Lung (tissue), 12 donors: ENCODE measurements around the gene BTBD16. TPM values are rescaled to one million over a fixed set of nuclear protein-coding genes. Genes with fewer than 3 reads are reported as not detected.

ENCODE experiments used
- ATAC-seq: fragments of 200-7000 bp; cut with Tn5 transposase; one replicate; pipeline ENCODE4 v1.9.1; 2020; ENCODE audit warnings: moderate number of reproducible peaks; ENCODE audit not compliant: insufficient read depth, low FRiP score
- DNase-seq, 3 donors: peaks; one replicate each; pipeline ENCODE4 v3.0.0-alpha.2; 2013 to 2017
- H3K27ac ChIP-seq, 2 donors: one replicate each; pipeline ENCODE4 v1.5.1; 2013; ENCODE audit warnings: mild to moderate bottlenecking in 2 of 2, moderate library complexity in 2 of 2, control low read depth in 1 of 2, inconsistent platforms in 1 of 2, low read depth in 1 of 2, low read length in 1 of 2
- H3K27me3 ChIP-seq, 3 donors: one replicate each; pipeline ENCODE4 v1.5.1; 2013; ENCODE audit warnings: low read length in 2 of 3; ENCODE audit not compliant: control insufficient read depth in 3 of 3, insufficient read depth in 3 of 3
- H3K36me3 ChIP-seq, 4 donors: one replicate each; pipeline ENCODE4 v1.5.1; 2013; ENCODE audit warnings: low read length in 4 of 4, mild to moderate bottlenecking in 1 of 4, moderate library complexity in 1 of 4; ENCODE audit not compliant: control insufficient read depth in 4 of 4, insufficient read depth in 4 of 4
- H3K4me1 ChIP-seq, 5 donors: one replicate each; pipeline ENCODE4 v1.5.1; 2013; ENCODE audit warnings: low read length in 5 of 5, mild to moderate bottlenecking in 2 of 5, moderate library complexity in 1 of 5; ENCODE audit not compliant: control insufficient read depth in 5 of 5, insufficient read depth in 5 of 5
- H3K4me3 ChIP-seq: one replicate; pipeline ENCODE4 v1.5.1; 2013; ENCODE audit warnings: mild to moderate bottlenecking, control low read depth, moderate library complexity
- H3K9ac ChIP-seq, 2 donors: one replicate each; pipeline ENCODE4 v1.5.1; 2013; ENCODE audit warnings: low read length in 2 of 2, control low read depth in 1 of 2; ENCODE audit not compliant: insufficient read depth in 1 of 2
- H3K9me3 ChIP-seq, 4 donors: one replicate each; pipeline ENCODE4 v1.5.1; 2013; ENCODE audit warnings: low read length in 3 of 4, mild to moderate bottlenecking in 1 of 4, moderate library complexity in 1 of 4; ENCODE audit not compliant: control insufficient read depth in 4 of 4, insufficient read depth in 3 of 4
- CTCF ChIP-seq: IDR thresholded peaks from 2 replicates; pipeline ENCODE4 v1.5.1; 2012; ENCODE audit warnings: mild to moderate bottlenecking; ENCODE audit errors: control extremely low read depth, extremely low read depth
- WGBS, 2 donors: extraction: QIAGEN DNeasy Blood & Tissue Kit; methylation state at CpG; one replicate each; pipeline ENCODE4 v1.1.7; 2013; 5-methylcytosine and 5-hydroxymethylcytosine counted together
- polyA plus RNA-seq, 2 donors: library from polyadenylated mRNA; stranded (reverse); fragments of 200-250 nt; gene quantifications; one replicate each; pipeline ENCODE4 v1.2.1, GENCODE V29; 2013
- total RNA-seq, 2 donors: library from RNA; depleted of rRNA in 1 of 2; stranded (reverse); fragments of >200 nt in 1 of 2; gene quantifications; one replicate each; pipeline ENCODE4 v1.2.1, GENCODE V29; 2014 to 2021
- donor health status: control.
- donor health status: control.
- donor health status: Bipolar disorder and iron deficiency.
- donor health status: healthy.
- donor health status: DM: yes; HTN: yes; CAD: no.

BTBD16 gene
- total and polyA plus RNA-seq, 4 donors: 0.03 to 0.73 (median 0.67) TPM; not detected in 1

- 68 to 85% methylated on average over 1 of the region's 1 CpG for WGBS, 2 donors
- DNase-seq (no peak), ATAC-seq (no peak)
- Histone ChIP-seq H3K4me1 (peaks cover 0 to 15% (median 0%) of the 10 kb centered on the region in 5 donors), H3K36me3 (peaks cover 0 to 14% (median 0%) of the 10 kb centered on the region in 4 donors), H3K27ac (no peak overlapping the region), H3K9ac (no peak overlapping the region), H3K9me3 (no peaks in the 10 kb centered on the region), H3K27me3 (no peaks in the 10 kb centered on the region), H3K4me3 (no peak overlapping the region)
- no peak for TF ChIP-seq CTCF
Observed at GRCh38 chr10:122261584-122261983, 9.5 kb upstream of the BTBD16 start.

GRCh38 chr10:122263971-122264370, 7.1 kb upstream of the BTBD16 start:
- DNase-seq (peak in 1 of 3 donors; percentile 29), ATAC-seq (no peak)
- 51 to 73% methylated on average over 1 of the region's 1 CpG for WGBS, 2 donors
- Histone ChIP-seq H3K27ac (peak overlapping the region in 1 of 2 donors; percentile 39), H3K4me3 (no peak overlapping the region), H3K9ac (no peak overlapping the region), H3K9me3 (no peaks in the 10 kb centered on the region), H3K36me3 (peaks cover 0 to 13% (median 0%) of the 10 kb centered on the region in 4 donors), H3K27me3 (no peaks in the 10 kb centered on the region), H3K4me1 (peaks cover 0 to 15% (median 0%) of the 10 kb centered on the region in 5 donors)
- no peak for TF ChIP-seq CTCF

DNA sequence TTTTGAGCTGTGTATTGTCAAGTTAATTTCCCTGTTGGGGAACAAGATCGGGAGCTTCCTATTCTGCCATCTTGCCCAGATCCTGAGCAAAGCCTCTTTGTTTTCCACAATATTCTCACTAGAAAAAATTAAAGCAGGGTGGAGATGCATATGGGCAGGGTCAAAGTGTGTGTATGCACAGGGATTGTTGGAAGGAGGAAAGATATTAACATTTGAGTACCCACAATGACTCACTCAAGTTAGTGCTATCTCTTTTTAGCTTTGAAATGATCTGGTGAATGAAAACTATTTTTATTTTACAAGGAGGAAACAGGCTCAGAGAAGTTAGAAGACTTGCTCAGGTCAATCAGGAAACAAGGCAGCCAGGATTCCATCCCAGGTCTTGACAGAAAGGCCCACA, 6.7 kb upstream of the BTBD16 start:
- ATAC-seq: no peak
- Histone ChIP-seq H3K4me3 (no peak overlapping the region), H3K9me3 (no peaks in the 10 kb centered on the region), H3K9ac (no peak overlapping the region), H3K36me3 (peaks cover 0 to 17% (median 0%) of the 10 kb centered on the region in 4 donors), H3K27ac (peak overlapping the region in 1 of 2 donors; percentile 21), H3K4me1 (peaks cover 0 to 15% (median 0%) of the 10 kb centered on the region in 5 donors), H3K27me3 (no peaks in the 10 kb centered on the region)
- 93 to 100% methylated on average over 1 of the region's 1 CpG for WGBS, 2 donors
- TF ChIP-seq CTCF: no peak
- DNase-seq: no peak

DNA sequence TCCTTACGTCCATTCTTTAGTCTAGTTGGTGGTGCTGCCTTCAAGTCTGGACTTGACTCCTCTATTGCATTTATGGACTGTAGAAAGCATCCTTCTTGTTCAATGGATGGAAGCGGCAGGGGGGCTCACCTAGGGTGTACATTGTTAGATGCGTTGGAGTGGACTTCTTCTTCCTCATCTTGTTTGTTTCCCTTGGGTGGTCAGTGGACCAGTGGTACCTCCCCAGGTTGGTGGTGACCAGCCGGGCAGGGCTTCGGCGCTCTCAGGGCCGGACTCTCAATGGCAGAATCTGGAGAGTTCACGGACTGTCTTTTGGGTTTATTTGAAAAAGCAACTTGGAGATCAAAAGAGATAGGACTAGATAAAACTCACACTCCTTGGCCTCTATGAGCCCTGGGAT, 6.2 kb upstream of the BTBD16 start:
- no peak for TF ChIP-seq CTCF
- Histone ChIP-seq H3K27me3 (no peaks in the 10 kb centered on the region), H3K4me3 (no peak overlapping the region), H3K9me3 (no peaks in the 10 kb centered on the region), H3K36me3 (peaks cover 0 to 18% (median 0%) of the 10 kb centered on the region in 4 donors), H3K4me1 (peaks cover 0 to 15% (median 0%) of the 10 kb centered on the region in 5 donors), H3K27ac (peak overlapping the region in 1 of 2 donors; percentile 21), H3K9ac (no peak overlapping the region)
- WGBS, 2 donors: 90 to 95% methylated on average over 8 of the region's 8 CpGs
- ATAC-seq (no peak), DNase-seq (no peak)
